ENCODE results near the gene DSC1. TPM values are rescaled to one million over a fixed set of nuclear protein-coding genes. Genes with fewer than 3 reads are reported as not detected.

Gene DSC1
- total and polyA plus RNA-seq, 2 of the 4 experiments (the other 2 are of a cell fraction): not detected

DNA sequence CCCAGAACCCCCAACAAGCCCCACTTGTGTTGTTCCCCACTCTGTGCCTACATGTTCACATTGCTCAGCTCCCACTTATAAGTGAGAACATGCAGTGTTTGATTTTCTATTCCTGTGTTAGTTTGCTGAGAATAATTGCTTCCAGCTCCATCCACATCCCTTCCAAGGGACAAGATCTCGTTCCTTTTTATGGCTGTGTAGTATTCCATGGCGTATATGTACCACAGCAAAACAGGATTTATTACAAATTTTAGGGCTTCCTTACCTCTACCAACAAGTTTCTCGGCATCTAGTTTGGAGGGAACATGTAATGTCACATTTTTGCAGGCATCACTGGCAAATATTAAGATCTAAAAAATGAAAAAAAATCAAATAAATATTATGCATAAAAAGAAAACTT, 69.4 kb downstream of the DSC1 start:
- CTCF ChIA-PET: no interaction called here
- dilution Hi-C loops (cut with HindIII; ENCODE audit: low sequenced_read_pairs, unreplicated experiment): no loop called here

More for the DNA sequence above, 69.4 kb downstream of the DSC1 start:
- no peak overlapping the region for H4K8ac ChIP-seq (ENCODE audit: low read depth in 2 of 2, low read length in 2 of 2)
- POLR2A ChIA-PET (ENCODE audit: unreplicated experiment): no interaction called here
- H3K4me3 ChIP-seq (ENCODE audit: insufficient read depth, low read depth, low read length): no peak overlapping the region
- no peak overlapping the region for H4K5ac ChIP-seq (ENCODE audit: low read depth, low read length)
- H2BK15ac ChIP-seq (ENCODE audit: low read depth, low read length): no peak overlapping the region
- no CpG with 5 or more reads among the region's 3 CpGs for WGBS, 2 experiments (ENCODE audit: extremely low coverage in 2 of 2, insufficient read length in 1 of 2)
- H3K14ac ChIP-seq (replicated peaks; ENCODE audit: low read depth, low read length): no peak overlapping the region
- H3K4me1 ChIP-seq (ENCODE audit: control insufficient read depth, insufficient read depth, low read length): no peaks in the 10 kb centered on the region
- H2AK9ac ChIP-seq (replicated peaks; ENCODE audit: low read depth, low read length, poor library complexity): no peak overlapping the region
- no peaks in the 10 kb centered on the region for H3K36me3 ChIP-seq (ENCODE audit: control insufficient read depth, insufficient read depth, low read length)
- no peaks in the 10 kb centered on the region for H4K20me1 ChIP-seq (ENCODE audit: insufficient read depth, low read length)
- H4K91ac ChIP-seq (ENCODE audit: insufficient read depth, low read depth, low read length): no peak overlapping the region
- H2AFZ ChIP-seq (replicated peaks; ENCODE audit: low read length, poor library complexity): no peak overlapping the region
- H3K9ac ChIP-seq (ENCODE audit: low read depth, low read length): no peak overlapping the region
- TF ChIP-seq POLR2A (IDR thresholded peaks at IDR 0.05; ENCODE audit: low read depth, low read length) (no peak), CTCF (conservative IDR thresholded peaks at IDR 0.05; ENCODE audit: low read depth, low read length) (no peak), CEBPB (IDR thresholded peaks at IDR 0.05; ENCODE audit: low read depth, low read length) (no peak), RFX5 (IDR thresholded peaks at IDR 0.05; ENCODE audit: low read depth, low read length) (no peak)
- no peak overlapping the region for H2AK5ac ChIP-seq (ENCODE audit: low read depth, low read length)
- H2BK5ac ChIP-seq (ENCODE audit: low read depth, low read length, poor library complexity, severe bottlenecking): no peak overlapping the region
- intact Hi-C loops (cut with micrococcal nuclease) (no loop called here), in situ Hi-C loops (cut with MboI; ENCODE audit: low sequenced_read_pairs) (no loop called here)
- DNase-seq (no peak), ATAC-seq (ENCODE audit: low read depth) (no peak)
- H3K27me3 ChIP-seq (ENCODE audit: control insufficient read depth, insufficient read depth, low read length): no peaks in the 10 kb centered on the region
- no peak overlapping the region for H3K4me2 ChIP-seq (ENCODE audit: low read depth, low read length)
- H3K18ac ChIP-seq (ENCODE audit: low read depth, low read length): no peak overlapping the region
- no peaks in the 10 kb centered on the region for H3K9me3 ChIP-seq (ENCODE audit: control insufficient read depth, insufficient read depth, low read length)
- no peak overlapping the region for H2BK20ac ChIP-seq (ENCODE audit: low read depth, low read length)
- no peaks in the 10 kb centered on the region for H3K9me1 ChIP-seq (ENCODE audit: insufficient read depth, low read length)
- H3K27ac ChIP-seq (ENCODE audit: insufficient read depth, low read length): no peak overlapping the region
- no peak overlapping the region for H2BK120ac ChIP-seq (ENCODE audit: low read depth, low read length)
- no peak overlapping the region for H3K4ac ChIP-seq (ENCODE audit: low read depth, low read length)
- no peaks in the 10 kb centered on the region for H3K79me1 ChIP-seq (ENCODE audit: low read depth in 1 of 2, low read length in 2 of 2)
- no peak overlapping the region for H3K56ac ChIP-seq (ENCODE audit: extremely low read depth, insufficient read depth, low read length)
- no peak overlapping the region for H3K23ac ChIP-seq (ENCODE audit: low read depth, low read length)
- BruUV-seq (replicated peaks): no TSS peak
